CD1c-positive myeloid dendritic cell (primary cell): Measurements from ENCODE around the gene ANKRD13B.
"Not testable (repeated sequence)": the region's sequence is repeated elsewhere in the genome, so short reads cannot be mapped to it uniquely, and the experiment has no call there.

Experiments
- DNase-seq: peaks from one replicate; pipeline ENCODE4 v3.0.0-alpha.2; 2016; ENCODE audit errors: extremely low spot score

The ANKRD13B gene

DNA sequence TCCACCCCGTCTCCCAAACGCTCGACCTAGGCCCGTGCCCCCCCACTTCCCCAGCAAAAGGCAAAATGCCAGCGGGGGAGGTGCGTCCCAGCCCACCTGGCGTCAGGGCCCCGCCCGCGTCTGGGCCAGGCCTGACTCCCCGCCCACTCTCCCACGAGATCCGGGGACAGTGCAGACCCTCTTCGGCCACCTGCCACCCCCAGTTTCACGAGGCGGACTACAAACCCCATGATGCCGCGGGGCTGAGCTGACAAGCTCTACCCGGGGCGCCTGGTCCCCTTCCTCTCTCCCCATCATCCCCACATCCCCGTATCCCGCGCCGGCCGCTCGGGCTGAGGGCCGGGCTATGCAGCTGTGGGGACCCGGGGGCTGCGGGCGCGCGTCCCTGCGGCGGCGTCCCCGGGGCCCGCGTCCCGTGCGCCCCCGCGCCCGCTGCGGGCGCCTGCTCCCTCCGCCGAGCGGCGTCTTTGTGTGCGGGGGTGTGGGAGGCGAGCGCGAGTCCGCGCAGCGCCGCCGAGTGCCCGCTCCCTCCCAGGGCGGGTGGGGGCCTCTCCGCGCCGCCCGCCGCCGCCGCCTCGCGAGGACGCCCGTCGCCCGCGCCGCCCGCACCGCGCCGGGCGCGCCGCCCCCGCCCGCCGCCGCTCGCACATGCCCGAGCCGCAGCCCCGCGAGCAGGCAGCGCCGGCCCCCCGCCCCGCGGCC, at the start of gene ANKRD13B:
ANKRD13B (plus strand) TSS at position 283 of the 702 bp plus-strand sequence. CDS start 490 bp downstream, outside the sequence.
- peak; percentile 37 for DNase-seq

DNA sequence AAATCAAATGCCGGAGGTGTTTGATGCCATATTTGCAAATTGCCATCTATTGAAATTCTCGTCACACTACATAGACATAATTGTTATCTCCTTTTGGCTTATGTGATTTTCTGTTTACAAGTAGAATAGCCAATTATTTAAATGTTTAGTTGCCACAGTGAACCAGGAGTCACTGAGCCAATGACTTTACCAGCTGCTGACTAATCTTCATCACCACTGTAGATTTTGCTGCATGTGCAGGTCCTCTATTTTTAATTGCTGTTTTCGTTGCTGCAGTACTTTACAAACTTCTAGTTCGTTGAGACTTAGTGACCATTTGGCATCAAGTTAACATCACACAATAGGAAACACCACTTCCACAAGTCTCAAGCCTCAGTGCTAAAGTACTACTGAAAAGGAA, 48.9 kb upstream of the ANKRD13B start:
- no peak for DNase-seq

DNA sequence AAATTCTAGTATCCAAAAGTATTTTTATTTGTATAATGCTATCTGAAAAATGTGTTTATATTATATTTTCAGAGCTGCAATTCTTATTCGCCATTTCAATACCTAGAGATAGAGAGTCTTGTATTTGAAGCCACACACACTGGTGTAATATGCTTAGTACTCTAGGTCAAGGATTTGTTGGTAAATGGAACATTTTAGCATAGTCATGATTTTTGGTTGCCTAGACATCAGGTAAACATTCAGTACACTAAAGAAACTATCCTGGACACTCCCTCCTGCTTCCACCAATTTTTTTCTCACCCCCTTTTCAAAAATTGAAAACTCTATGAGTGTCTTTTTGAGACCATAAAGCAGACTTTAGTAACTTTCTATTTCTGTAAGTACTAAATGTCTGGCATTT, 46.8 kb upstream of the ANKRD13B start:
- no peak for DNase-seq

DNA sequence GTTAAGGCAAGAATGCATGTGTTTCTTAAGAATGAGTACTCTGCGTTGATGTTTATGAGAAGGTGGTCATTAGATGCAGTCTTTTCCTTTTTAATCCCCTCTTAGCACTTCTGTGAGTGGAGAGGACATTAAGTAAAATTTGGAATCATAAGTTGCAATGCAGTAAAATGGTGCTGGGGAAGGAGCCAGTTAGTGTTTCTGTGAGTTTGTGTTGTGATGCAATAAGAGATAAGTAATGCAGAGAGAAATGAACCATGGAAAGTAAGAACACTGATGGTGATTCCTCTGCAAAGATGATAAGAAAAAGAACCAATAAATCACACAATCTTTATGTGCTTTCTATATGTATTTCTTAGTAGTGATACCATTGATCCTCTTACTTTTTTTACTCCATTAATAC, 46.1 kb upstream of the ANKRD13B start:
- no peak for DNase-seq

DNA sequence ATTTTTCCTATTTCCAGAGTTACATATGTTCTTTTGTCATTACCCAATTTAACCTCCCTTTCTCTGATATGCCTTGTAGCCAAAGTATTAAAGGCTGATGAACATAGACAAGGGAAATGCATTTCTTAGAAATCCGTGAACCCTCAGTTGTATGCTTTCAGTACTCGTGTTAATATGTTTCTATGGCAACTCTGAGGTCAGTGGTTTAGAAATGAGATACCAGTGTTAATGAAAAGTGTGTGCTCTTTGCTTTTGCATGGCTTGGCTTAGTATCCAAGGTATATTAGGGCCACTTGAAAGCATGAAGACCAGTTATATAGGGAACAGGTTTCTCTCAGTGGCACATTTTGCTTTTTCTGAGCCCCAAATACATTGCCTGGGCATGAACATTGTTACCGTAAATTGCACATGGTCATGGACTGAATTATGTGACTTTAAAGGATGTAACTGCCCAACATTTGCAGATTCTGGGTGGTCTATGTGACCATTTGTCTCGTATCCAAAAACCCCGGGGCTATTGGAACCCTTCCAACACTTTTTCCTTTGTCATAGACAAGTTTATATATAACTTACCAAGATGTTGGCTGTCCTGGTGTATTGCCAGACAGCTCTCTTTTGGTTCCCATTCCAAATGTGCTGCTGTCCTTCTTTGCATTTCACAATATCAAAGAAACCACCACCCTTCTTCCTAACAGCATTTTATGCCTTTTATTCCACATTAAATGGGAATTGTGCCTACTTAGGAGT, 43.6 kb upstream of the ANKRD13B start:
- no peak for DNase-seq

GRCh38 chr17:29555840-29556239, 37.1 kb upstream of the ANKRD13B start:
- DNase-seq: no peak

DNA sequence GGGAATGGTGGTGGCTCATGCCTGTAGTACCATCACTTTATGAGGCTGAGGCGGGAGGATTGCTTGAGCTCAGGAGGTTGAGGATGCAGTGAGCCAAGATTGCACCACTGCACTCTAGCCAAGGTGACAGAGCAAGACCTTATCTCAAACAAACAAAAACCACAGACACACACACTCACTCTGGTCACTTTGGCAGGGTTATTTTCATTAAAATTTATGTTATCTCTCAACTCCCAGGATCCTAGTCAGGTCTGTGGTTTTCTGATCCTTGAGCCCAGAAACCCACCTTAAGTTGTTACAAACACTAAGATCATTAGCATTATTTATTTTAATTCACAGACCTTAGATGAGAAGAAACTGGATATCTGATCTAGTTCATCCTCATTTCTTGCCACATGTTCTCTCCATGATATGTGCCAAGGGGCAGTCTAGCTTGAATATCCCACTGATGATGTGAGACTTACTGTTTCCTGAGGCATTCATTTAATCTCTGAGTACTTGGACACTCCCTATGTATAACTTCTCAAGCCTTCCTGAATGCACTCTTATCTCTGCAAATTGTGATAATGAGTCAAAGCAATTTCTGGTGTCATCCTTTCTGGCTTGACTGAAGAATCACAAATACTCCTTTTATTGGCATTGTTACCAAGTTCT, 35.7 kb upstream of the ANKRD13B start:
- no peak for DNase-seq

GRCh38 chr17:29557739-29558116, 35.2 kb upstream of the ANKRD13B start:
- DNase-seq: no peak

DNA sequence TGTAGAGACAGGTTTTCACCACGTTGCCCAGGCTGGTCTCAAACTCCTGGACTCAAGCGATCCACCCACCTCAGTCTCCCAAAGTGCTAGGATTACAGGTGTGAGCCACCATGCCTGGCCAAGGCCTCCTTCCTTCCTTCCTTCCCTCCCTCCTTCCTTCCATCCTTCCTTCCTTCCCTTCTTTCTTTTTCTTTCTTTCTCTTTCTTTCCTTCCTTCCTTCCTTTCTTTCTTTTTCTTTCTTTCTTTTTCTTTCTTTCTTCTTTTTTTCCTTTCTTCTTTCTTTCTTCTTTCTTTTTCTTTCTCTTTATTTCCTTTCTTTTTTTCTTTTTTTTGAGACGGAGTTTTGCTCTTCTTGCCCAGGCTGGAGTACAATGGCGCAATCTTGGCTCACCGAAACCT, 34.8 kb upstream of the ANKRD13B start:
- DNase-seq: not testable (repeated sequence)

GRCh38 chr17:29559640-29560039, 33.3 kb upstream of the ANKRD13B start:
- DNase-seq: no peak

- peak; percentile 84 for DNase-seq
Observed at GRCh38 chr17:29560316-29560715, 32.6 kb upstream of the ANKRD13B start.

GRCh38 chr17:29561554-29562517, 31.1 kb upstream of the ANKRD13B start:
- peak; percentile 63 for DNase-seq

GRCh38 chr17:29562615-29563014, 30.3 kb upstream of the ANKRD13B start:
- DNase-seq: peak; percentile 16

DNA sequence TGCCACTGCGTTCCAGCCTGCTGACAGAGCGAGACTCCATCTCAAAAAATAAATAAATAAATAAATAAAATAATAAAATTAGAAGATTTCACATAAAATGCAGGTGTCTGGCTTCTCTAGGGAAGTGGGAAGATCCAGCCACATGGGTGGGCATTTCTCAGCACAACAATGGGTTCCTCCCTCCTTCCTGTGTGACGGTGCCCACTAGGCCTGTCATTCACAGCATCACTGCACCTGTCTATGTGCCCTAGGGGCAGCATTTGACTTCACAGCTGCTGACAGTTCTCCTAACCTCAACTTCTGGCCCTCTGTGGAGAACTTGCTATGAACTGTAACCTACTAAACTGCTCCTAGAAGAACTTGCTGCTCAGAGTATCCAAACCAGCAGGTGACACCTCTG, 29.1 kb upstream of the ANKRD13B start:
- DNase-seq: no peak

- peak; percentile 46 for DNase-seq
Observed at GRCh38 chr17:29565643-29566472, 27.1 kb upstream of the ANKRD13B start.

GRCh38 chr17:29566473-29567303, 26.2 kb upstream of the ANKRD13B start, which contains the start of gene ABHD15:
ABHD15 (minus strand) TSS chr17:29567037; CDS start chr17:29566966, 71 bp downstream.
- DNase-seq: peak; percentile 91

DNA sequence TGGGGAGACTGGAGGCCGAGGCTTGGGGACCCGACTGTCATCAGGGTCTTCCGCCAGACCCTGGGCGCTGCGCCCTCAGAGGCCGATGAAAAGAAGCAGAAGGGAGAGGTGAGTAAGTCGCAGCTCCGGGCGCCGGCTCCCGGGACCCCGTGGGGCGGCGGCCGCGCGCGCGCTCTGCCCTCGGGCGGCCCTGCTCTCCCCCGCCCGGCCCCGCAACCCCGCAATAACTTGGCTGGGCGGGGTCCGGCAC, 25.7 kb upstream of the ANKRD13B start:
- DNase-seq: no peak

GRCh38 chr17:29567554-29568330, 25.2 kb upstream of the ANKRD13B start:
- DNase-seq: peak; percentile 72
